ENCODE data around the gene POLD2. TPM values are rescaled to one million over a fixed set of nuclear protein-coding genes. Genes with fewer than 3 reads are reported as not detected.

POLD2 gene
- total and polyA plus RNA-seq, 2 of the 13 experiments (the other 11 are each of a cell fraction or from before 2014, with no cell fraction given), result 87.6 to 95.1 TPM

- TF ChIP-seq, protein P1, sequence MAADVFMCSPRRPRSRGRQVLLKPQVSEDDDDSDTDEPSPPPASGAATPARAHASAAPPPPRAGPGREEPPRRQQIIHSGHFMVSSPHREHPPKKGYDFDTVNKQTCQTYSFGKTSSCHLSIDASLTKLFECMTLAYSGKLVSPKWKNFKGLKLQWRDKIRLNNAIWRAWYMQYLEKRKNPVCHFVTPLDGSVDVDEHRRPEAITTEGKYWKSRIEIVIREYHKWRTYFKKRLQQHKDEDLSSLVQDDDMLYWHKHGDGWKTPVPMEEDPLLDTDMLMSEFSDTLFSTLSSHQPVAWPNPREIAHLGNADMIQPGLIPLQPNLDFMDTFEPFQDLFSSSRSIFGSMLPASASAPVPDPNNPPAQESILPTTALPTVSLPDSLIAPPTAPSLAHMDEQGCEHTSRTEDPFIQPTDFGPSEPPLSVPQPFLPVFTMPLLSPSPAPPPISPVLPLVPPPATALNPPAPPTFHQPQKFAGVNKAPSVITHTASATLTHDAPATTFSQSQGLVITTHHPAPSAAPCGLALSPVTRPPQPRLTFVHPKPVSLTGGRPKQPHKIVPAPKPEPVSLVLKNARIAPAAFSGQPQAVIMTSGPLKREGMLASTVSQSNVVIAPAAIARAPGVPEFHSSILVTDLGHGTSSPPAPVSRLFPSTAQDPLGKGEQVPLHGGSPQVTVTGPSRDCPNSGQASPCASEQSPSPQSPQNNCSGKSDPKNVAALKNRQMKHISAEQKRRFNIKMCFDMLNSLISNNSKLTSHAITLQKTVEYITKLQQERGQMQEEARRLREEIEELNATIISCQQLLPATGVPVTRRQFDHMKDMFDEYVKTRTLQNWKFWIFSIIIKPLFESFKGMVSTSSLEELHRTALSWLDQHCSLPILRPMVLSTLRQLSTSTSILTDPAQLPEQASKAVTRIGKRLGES (CRISPR knock-in tag; IDR thresholded peaks at IDR 0.05; ENCODE audit: borderline replicate concordance), result no peak
- TF ChIP-seq HOXA3 (CRISPR knock-in tag; IDR thresholded peaks at IDR 0.05) (peak; percentile 57; the same call in 1 of the 2 replicates), TCF7 (IDR thresholded peaks at IDR 0.05; ENCODE audit: low read depth) (no peak), ZMYM3 (CRISPR knock-in tag; IDR thresholded peaks at IDR 0.05) (no peak), ELF3 (CRISPR knock-in tag; IDR thresholded peaks at IDR 0.05) (no peak), ZFP62 (CRISPR knock-in tag; IDR thresholded peaks at IDR 0.05) (0 out of 2 replicates have a peak, but pooled peaks have one; percentile 66), MTA1 (CRISPR knock-in tag; IDR thresholded peaks at IDR 0.05; ENCODE audit: borderline replicate concordance) (no peak), MAX (IDR thresholded peaks at IDR 0.05) (peak; percentile 61; the same call in 1 of the 2 replicates), TRAFD1 (CRISPR knock-in tag; IDR thresholded peaks at IDR 0.05; ENCODE audit: borderline replicate concordance) (peak; percentile 53; the same call in 1 of the 2 replicates), ZNF777 (CRISPR knock-in tag; IDR thresholded peaks at IDR 0.05) (no peak), ZNF431 (CRISPR knock-in tag; IDR thresholded peaks at IDR 0.05; ENCODE audit: borderline replicate concordance, low read depth) (no peak), ZNF749 (CRISPR knock-in tag; IDR thresholded peaks at IDR 0.05; ENCODE audit: borderline replicate concordance) (no peak), ZNF678 (CRISPR knock-in tag; IDR thresholded peaks at IDR 0.05) (no peak), NFRKB (IDR thresholded peaks at IDR 0.05) (no peak), KDM2A (CRISPR knock-in tag; IDR thresholded peaks at IDR 0.05; ENCODE audit: borderline replicate concordance, low read depth) (no peak), NFKB2 (CRISPR knock-in tag; IDR thresholded peaks at IDR 0.05; ENCODE audit: borderline replicate concordance) (peak; percentile 65; the same call in 1 of the 2 replicates), TAF15 (IDR thresholded peaks at IDR 0.05; ENCODE audit: low read depth, low read length, poor library complexity, severe bottlenecking) (no peak), NR3C1 (CRISPR knock-in tag; IDR thresholded peaks at IDR 0.05) (no peak), ZBTB39 (CRISPR knock-in tag; IDR thresholded peaks at IDR 0.05) (no peak), PAWR (CRISPR knock-in tag; IDR thresholded peaks at IDR 0.05; ENCODE audit: borderline replicate concordance) (no peak)
Measured at GRCh38 chr7:44087911-44088838, 35.2 kb downstream of the POLD2 start (continued).
